GM21576 (cell line): ENCODE measurements around the gene ADNP2.

ENCODE experiments used
- ATAC-seq: cut with Tn5 transposase; IDR thresholded peaks from one replicate; pipeline ENCODE4 v1.9.1; 2021; ENCODE audit warnings: mild to moderate bottlenecking, moderate library complexity; ENCODE audit not compliant: unreplicated experiment

ADNP2 gene

GRCh38 chr18:80169607-80170006 lies 60.5 kb downstream of the ADNP2 start:
- no peak for ATAC-seq

- no peak for ATAC-seq
Measured at GRCh38 chr18:80170395-80171053, 61.5 kb downstream of the ADNP2 start.

DNA sequence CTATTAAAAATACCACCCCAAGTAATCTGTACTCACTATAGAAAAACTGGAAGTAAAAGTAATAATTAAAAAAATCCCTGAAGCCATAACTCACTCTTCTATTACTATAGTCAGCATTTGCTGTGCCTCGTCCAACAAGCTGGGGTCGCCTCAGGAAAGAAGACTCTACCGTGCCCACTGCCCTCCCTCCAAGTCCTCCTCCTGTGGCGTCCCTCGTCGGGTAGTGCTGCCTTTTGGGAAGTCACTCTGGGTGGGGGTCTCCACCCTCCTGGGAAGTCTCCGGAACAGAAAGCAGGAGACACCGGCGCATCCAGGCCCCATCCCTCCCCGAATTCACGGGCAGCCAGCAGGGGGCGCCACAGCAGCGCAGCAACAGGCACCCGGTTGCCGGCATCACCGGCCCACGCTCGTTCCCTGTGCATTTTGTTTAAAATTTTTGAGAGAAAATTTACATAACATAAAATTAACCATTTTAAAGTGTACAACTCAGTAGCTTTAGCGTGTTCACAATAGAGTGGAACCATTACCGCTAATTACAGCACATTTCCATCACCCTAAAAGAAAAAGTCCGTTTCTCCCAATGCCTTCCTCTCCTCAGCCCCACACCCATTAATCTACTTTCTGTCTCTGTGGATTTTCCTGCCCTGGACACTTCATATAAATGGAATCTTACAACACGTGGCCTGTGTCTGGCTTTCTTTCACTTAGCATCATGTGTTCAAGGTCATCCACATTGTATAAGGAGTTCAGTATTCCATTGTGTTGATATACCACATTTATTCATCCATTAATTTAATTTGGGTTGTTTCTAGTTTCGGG lies 62.2 kb downstream of the ADNP2 start:
- no peak for ATAC-seq

DNA sequence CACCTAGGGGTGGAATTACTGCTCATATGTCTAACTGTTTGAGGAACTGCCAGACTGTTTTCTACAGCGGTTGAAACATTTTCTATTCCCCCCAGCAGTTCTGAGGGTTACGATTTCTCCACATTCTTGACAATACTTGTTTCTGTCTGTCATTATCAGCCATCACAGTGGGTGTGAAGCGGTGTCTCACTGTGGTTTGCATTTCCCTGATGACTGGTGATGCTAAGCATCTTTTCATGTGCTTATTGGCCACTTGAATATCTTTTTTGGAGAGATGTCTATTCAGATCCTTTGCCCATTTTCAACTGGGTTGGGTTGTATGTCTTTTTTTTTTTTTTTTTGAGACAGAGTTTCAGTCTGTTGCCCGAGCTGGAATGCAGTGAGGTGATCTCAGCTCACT lies 63.0 kb downstream of the ADNP2 start:
- ATAC-seq: no peak

- ATAC-seq: no peak
Measured at GRCh38 chr18:80173060-80173459, 64.0 kb downstream of the ADNP2 start.

- no peak for ATAC-seq
Measured at GRCh38 chr18:80175451-80176204, 66.6 kb downstream of the ADNP2 start.

DNA sequence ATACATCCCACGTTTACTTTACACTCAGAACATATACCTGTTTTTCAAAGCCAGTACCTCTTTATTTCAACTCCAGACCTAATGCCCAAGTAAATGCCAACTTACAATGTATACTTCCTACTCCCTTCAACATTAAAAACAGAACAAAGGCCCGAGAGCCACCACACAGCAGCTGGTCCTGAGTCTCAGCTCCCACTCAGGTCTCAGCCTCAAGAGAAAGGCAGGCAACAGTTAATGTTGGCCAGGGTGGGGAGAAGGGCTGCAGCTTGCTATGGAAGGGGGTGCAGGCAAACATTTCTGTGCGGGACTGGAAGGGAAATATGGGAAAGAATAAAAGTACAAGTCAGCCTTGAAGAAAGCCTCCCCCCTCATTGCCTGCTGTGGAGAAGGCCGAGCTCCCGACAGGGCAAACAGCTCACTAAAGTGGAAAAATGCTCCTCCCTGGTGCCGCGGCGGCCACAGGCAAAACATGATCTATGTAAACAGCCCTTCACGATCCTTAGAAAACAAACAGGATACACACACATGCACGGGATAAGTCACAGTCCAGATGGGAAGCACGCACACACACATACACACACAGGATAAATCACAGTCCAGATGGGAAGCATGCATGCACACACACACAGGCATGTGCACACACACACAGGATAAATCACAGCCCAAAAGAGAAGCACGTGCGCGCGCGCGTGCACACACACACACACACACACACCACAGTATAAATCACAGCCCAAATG lies 67.4 kb downstream of the ADNP2 start:
- no peak for ATAC-seq

GRCh38 chr18:80177128-80177527 lies 68.1 kb downstream of the ADNP2 start:
- ATAC-seq: no peak

DNA sequence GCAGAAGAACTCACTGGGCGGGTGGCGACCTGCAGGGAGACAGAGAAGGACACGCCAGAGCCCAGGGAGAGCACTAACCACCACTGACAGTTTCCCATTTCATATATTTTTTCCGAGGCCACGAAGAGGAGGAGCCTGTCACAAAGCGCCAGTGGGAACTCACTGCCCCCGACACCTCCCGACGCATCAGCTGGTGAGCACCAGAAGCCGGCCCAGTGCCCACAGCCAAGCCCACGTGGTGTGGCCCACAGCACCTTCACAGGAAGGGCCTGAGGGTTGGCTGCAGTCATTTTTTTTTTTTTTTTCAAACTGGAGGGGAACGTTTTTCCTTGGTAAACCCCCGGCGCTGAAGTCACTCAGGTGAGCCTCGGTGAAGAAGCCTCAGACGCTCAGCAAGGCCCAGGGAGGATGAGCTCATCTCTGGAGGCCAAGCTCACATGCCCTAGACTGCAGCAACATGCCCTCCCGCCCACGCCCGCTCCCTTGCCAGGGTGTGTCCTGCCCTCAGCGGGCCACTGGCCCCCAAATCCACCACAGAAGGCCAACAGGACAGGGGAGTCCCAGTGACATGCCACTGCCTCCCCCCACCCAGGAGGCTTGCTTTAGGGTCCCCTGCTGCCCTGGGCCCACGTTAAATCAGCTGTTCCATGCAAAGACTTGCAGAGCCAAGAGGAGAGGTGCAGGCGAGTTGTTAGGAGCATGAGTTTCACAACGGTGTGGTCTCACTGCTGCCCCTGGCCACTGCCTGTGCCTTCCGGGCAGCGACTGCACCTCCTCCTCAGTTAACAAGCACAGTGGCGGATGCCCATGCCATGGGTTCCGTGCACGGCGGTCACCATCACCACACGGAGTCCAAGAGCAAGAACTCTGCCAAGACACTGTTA lies 70.1 kb downstream of the ADNP2 start:
- ATAC-seq: no peak

DNA sequence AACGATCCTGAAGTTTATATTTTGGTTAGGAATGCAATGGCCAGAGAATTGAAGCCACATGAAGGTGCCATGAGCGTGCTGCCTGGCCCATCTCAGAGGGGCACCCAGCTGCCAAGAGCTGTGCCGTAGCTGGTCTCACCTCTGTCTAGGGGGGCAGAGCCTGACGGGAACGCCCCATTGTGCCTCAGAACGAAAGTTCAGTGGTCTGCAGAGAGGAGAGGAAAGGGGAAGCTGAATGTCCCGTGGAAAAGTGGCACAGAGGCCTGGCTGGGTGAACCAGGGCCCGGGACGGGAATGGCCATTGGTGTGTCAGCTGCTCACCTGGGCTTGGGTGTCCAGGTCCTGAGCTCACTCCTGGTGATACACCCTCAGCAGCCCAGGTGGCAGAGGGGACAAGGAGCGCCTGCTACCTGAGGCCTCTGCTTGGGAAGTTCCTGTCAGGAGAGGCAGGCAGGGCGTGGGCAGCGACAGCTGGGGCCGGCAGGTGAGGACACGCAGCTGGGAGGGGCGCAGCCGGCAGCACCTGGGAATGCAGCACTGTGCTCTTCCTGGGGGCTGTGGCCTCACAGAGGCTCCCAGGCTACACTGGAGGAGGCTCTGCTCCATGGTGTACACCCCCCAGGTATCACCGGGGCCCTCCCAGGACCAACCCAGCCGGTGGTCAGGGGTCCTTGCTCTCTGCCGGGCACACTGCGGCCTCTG lies 70.9 kb downstream of the ADNP2 start:
- no peak for ATAC-seq

GRCh38 chr18:80180778-80181564 lies 71.9 kb downstream of the ADNP2 start:
- no peak for ATAC-seq

DNA sequence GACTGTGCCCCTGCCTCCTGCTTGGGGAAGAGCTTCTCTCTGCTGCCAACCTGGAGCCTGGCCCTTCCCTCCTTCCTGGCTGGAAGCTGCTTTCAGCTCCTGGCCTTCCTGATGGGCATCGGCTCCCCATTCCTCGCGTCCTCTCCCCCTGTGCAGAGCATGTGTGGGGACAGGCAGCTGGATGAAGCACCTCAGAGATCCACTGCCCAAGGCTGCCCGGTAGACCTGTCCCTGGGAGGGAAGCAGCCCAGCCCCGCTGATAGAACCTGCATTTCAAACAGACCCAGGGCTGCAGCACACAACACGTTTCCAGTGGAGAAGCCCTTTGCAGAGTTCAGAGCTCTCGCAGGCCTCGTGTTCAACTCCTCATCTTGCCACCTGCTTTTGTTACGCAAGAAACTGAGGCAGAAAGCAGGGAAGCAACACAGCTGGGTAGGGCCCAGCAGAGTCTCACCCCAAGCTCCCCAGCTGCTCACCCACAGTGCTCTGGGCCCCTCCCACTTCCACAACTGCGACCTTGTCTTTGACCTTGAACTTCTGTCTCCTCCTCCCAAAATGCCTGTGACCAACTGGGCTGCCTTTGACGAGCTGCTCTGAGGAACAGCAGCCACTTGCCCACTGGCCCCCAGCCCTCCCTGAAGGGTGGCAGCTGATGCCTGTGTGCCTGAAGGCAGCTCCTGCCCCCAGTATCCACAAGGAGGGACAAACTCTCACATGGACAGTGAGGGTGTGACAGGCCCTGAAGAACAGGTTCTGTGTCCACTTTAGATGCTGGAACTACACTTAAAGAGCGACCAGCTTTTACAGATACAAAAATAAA lies 72.8 kb downstream of the ADNP2 start:
- ATAC-seq: no peak

DNA sequence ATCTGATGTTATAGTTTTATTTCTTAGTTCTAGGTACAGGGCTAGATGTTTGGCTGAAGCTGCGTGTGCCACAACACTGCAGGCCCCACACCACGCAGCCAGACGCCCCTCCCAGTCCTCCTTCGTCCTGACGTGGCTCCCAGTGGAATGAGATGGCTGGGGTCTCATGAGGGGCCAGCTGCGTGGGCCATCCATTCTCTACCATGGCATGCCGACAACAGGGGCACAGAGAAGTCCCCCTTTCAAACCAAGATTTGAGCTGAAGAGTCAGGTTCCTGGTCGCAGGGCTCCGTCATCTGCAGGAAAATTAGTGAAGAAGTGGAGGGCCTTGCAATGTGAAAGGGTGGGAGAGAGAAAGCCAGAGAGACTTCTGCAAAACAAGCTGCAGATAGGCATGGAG lies 73.8 kb downstream of the ADNP2 start:
- no peak for ATAC-seq

GRCh38 chr18:80183273-80184050 lies 74.4 kb downstream of the ADNP2 start:
- ATAC-seq: no peak

DNA sequence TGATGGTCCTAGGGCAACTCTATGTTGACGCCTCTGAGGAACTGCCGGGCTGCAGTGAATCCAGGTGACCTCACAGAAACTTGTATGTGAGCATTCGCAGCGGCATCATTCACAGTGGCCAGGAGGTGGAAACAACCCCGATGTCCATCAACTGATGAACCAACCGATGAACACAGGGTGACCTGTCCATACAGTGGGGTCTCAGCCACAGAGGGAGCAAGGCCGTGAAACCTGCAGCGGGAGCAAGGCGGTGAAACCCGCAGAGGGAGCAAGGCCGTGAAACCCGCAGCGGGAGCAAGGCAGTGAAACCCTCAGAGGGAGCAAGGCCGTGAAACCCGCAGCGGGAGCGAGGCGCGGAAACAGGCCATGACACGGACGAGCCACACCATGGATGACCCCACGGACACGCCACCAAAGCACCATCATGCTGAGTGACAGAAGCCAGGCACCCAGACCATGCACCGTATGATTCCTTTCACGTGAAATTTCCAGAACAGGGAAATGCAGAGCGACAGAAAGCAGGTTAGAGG lies 75.2 kb downstream of the ADNP2 start:
- no peak for ATAC-seq

GRCh38 chr18:80185545-80185944 lies 76.5 kb downstream of the ADNP2 start:
- ATAC-seq: no peak
